Bronchial epithelial cell (primary cell): Measurements from ENCODE around the gene DLGAP4. TPM values are rescaled to one million over a fixed set of nuclear protein-coding genes. Genes with fewer than 3 reads are reported as not detected.
A peak's percentile ranks its signal among the peaks of the same experiment; 100 is the strongest.

Source experiments
- DNase-seq: peaks from one replicate; pipeline ENCODE4 v3.0.0-alpha.2; 2010; ENCODE audit warnings: low read depth
- FAIRE-seq: peaks from 2 replicates; lab custom pipeline; 2011; peaks lifted over from hg19 to GRCh38; lab: Jason Lieb, UNC
- H3K27me3 ChIP-seq: 2 replicates; pipeline ENCODE4 v1.5.1; 2011; ENCODE audit warnings: low read length; ENCODE audit not compliant: control insufficient read depth, insufficient read depth
- H3K36me3 ChIP-seq: 2 replicates; pipeline ENCODE4 v1.5.1; 2011; ENCODE audit warnings: low read length; ENCODE audit not compliant: control insufficient read depth, insufficient read depth
- H3K4me3 ChIP-seq: 2 replicates; pipeline ENCODE4 v1.5.1; 2011; ENCODE audit warnings: mild to moderate bottlenecking, low read depth, low read length, control low read depth
- CTCF ChIP-seq: IDR thresholded peaks from 2 replicates; pipeline ENCODE4 v1.5.1; 2011; ENCODE audit warnings: mild to moderate bottlenecking, moderate library complexity, low read length, control low read depth, inconsistent platforms; ENCODE audit not compliant: insufficient read depth, severe bottlenecking
- total RNA-seq: library from RNA; depleted of rRNA; stranded (reverse); fragments of >200 nt; gene quantifications from 2 replicates; pipeline ENCODE4 v1.2.1, GENCODE V29; 2014

The DLGAP4 gene
- total RNA-seq, 1 donor from 2014 or later = 5.5 TPM

- H3K4me3 ChIP-seq = no peak overlapping the region
- FAIRE-seq = no peak
- no peaks in the 10 kb centered on the region for H3K36me3 ChIP-seq
- peaks cover 7% of the 10 kb centered on the region for H3K27me3 ChIP-seq
- TF ChIP-seq CTCF = no peak
- no peak for DNase-seq
These were observed 29.2 kb downstream of the DLGAP4 start for GRCh38 chr20:36335206-36335870.

- FAIRE-seq (peak; percentile 62), DNase-seq (no peak)
- no peak for TF ChIP-seq CTCF
- Histone ChIP-seq H3K4me3 (no peak overlapping the region), H3K27me3 (peaks cover 7% of the 10 kb centered on the region), H3K36me3 (no peaks in the 10 kb centered on the region)
These were observed 30.1 kb downstream of the DLGAP4 start for GRCh38 chr20:36336204-36336603.

GRCh38 chr20:36336954-36337704 is 31.0 kb downstream of the DLGAP4 start:
- FAIRE-seq (no peak), DNase-seq (no peak)
- no peak overlapping the region for H3K4me3 ChIP-seq
- H3K36me3 ChIP-seq = no peaks in the 10 kb centered on the region
- peaks cover 7% of the 10 kb centered on the region for H3K27me3 ChIP-seq
- TF ChIP-seq CTCF = no peak

- DNase-seq (no peak), FAIRE-seq (no peak)
- Histone ChIP-seq H3K36me3 (no peaks in the 10 kb centered on the region), H3K27me3 (peaks cover 7% of the 10 kb centered on the region), H3K4me3 (no peak overlapping the region)
- no peak for TF ChIP-seq CTCF
These were observed 31.7 kb downstream of the DLGAP4 start for GRCh38 chr20:36337886-36338285.

GRCh38 chr20:36339646-36340592 is 33.8 kb downstream of the DLGAP4 start:
- FAIRE-seq = no peak
- Histone ChIP-seq H3K4me3 (no peak overlapping the region), H3K36me3 (no peaks in the 10 kb centered on the region), H3K27me3 (no peaks in the 10 kb centered on the region)
- no peak for TF ChIP-seq CTCF
- no peak for DNase-seq
